Tibial nerve (tissue), 4 donors: Measurements from ENCODE around the gene NDUFB3.

Experiments used
- CTCF ChIP-seq, 5 experiments: fragments of 200-600 bp in 3 of 5; fragments of 450-650 bp in 2 of 5; sonication (generic) in 3 of 5; IDR thresholded peaks; one replicate each; pipeline ENCODE4 v1.5.1; 2016 to 2019; ENCODE audit warnings: antibody characterized with exemption in 5 of 5, mild to moderate bottlenecking in 3 of 5, moderate library complexity in 2 of 5
- EP300 ChIP-seq, 2 donors: sonication (generic); formaldehyde crosslinking; IDR thresholded peaks; one replicate each; pipeline ENCODE4 v1.6.1; 2017; ENCODE audit warnings: antibody characterized with exemption in 2 of 2, mild to moderate bottlenecking in 1 of 2

GRCh38 chr2:201122276-201122675, 50.5 kb downstream of the NDUFB3 start:
- TF ChIP-seq CTCF (IDR thresholded peaks at IDR 0.05) (no peak), EP300 (IDR thresholded peaks at IDR 0.05) (no peak)
